SH-SY5Y (cell line): Measurements from ENCODE around the gene L2HGDH.

Source experiments
- GATA2 ChIP-seq: IDR thresholded peaks from 2 replicates; pipeline ENCODE4 v1.6.1; 2011; ENCODE audit warnings: mild to moderate bottlenecking, low read depth, low read length
- GATA3 ChIP-seq: IDR thresholded peaks from 2 replicates; pipeline ENCODE4 v1.6.1; 2011; ENCODE audit warnings: low read depth, mild to moderate bottlenecking, low read length, moderate library complexity

- TF ChIP-seq GATA2, result no peak
- TF ChIP-seq GATA3, result no peak
Observed at GRCh38 chr14:50310445-50310844, 1.6 kb downstream of the L2HGDH start.
